GM19351 (cell line): Measurements from ENCODE around the gene ABHD2.

Source experiments
- ATAC-seq: cut with Tn5 transposase; IDR thresholded peaks from one replicate; pipeline ENCODE4 v1.9.1; 2021; ENCODE audit warnings: mild to moderate bottlenecking, moderate library complexity; ENCODE audit not compliant: unreplicated experiment

The ABHD2 gene

DNA sequence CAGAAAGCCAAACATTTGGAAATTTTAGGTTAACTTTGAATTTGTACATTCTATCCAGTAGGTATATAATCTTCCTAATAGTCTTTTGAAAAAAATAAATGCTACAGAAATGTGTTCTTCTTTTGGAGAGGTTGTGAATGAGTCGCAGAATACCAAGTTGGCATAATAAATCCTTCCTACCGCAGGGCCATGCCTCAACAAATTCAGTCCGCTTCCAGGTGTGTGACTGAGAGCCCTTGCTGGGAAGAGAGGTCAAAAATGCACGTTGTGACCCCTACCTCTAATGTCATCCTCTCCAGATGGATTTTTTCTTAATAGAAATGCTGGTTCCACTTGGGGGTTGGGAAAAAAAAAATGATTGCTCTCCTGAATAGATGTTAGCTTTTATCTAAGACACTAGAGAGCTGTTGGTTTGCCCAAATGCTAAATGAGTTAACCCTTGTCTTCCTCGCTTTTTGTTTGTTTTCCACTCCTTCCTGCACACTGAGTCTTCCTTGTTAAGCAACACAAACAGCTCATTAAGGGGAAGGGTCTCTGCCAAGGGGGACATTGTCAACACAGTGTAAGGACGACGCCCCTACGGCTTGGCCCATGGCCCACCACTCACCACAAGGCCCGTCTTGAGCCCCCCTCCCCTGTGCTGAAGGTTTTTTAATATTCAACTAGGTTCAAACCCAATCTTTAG lies 99.2 kb downstream of the ABHD2 start:
- no peak for ATAC-seq

DNA sequence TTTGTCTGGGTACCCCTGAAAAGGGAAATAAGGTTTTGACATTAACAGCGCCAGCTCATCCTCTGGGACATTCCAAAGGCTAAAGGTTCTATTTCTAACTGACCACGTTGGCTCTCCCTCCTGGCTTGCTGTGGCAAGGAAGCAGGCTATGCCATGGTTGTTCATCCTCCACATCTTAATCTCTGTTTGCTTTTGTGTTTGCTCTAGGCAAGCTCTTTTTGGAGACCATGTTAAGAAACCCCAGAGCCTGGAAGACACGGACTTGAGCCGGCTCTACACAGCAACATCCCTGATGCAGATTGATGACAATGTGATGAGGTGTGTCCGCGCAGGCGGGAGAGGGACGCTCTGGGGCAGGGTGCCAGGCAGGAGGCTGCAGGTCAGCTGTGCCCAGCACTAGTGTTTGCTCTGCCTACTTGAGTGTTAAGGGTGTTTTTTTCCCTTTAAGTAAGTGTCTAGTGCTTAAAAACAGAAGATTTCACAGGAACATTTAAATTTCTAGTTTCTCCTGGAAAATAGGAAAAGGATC lies 99.8 kb downstream of the ABHD2 start:
- ATAC-seq, result no peak

DNA sequence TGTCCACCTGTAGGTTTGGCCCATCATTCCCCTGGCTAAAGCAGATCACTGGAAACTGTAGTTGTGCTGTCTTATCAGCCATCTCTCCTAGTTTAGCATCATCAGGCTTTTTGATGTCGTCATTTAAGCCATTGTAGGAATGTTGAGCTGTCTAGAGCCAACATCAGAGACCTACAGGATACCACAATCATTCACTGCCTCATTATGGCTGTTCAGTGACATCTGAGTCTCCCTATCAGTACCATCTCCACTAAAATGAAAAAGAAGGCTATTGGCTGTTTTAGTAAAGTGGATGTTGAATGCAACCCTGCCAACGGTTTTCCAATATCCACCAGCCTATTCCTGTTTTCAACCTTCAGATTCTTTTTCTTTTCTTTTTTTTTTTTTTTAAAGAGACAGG lies 103.9 kb downstream of the ABHD2 start:
- no peak for ATAC-seq

DNA sequence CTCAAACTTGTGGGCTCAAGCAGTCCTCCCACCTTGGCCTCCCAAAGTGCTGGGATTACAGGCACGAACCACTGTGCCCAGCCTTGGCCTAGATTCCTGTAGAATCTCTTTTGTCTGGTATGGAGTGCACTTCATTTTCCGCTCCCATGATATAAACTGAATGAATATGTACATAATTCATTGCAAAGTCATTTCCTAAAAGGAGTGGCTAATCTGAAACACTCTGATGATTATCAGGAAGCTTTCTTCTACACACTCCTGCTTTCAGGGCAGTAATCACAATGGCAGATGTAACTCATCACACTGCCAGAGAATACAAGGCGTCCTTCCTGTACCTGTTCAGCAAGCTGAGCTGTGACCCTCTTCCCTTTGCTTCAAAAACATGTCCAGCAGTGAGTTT lies 104.5 kb downstream of the ABHD2 start:
- no peak for ATAC-seq

DNA sequence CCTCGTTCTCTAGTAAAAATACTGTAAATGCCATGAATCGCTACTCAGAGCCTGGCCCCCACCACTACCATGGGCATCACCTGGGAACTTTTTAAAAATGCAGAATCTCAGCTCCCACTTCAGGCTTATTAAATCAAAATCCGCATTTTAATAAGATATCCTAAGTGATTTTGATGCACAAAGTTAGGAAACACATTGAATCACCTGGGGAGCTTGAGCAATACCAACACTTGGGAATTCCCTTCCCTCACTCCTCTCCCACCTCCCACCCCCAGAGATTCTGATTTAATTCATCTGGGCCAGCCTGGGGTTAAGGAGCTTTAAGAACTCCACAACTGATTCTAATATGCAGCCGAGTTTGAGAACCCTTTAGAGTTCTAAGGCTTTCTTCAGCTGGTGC lies 106.4 kb downstream of the ABHD2 start:
- no peak for ATAC-seq

DNA sequence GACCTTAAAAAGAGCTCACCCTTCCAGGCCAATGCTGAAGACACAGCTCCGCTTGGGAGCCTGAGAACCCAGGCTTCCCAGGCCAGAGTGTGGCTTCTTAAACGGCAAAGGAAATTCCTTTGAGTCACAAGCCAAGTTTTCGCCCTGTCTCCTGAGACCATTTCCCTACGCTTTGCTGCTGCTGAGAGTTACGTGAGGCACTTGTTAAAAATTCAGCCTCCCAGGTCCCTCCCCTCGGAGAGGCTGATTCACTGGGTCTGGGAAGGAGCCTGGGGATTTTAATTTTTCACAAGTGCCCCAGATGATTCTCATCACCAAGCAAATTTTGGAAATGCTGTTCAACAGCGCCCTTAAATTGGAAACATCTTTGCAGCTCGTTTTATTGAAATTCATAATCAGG lies 107.6 kb downstream of the ABHD2 start:
- no peak for ATAC-seq

DNA sequence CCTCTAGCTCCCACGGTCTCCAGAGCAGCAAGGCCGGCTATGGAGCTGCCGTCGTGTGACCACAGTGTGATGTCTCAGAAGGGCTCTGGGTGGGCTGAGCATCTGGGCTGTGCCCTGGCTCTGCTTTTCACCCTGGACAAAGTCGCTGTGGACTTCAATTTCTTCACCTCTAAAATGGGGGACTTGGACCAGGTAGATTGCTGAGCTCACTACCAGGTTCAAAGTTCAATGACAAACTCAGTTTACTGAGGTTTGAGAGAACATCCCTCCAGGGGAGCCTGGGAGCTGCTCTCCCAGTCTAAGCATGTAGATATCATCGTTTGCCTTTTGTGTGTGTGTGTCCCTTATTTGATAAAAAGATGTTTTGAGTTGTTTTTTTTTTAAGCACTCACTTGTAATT lies 108.0 kb downstream of the ABHD2 start:
- no peak for ATAC-seq

DNA sequence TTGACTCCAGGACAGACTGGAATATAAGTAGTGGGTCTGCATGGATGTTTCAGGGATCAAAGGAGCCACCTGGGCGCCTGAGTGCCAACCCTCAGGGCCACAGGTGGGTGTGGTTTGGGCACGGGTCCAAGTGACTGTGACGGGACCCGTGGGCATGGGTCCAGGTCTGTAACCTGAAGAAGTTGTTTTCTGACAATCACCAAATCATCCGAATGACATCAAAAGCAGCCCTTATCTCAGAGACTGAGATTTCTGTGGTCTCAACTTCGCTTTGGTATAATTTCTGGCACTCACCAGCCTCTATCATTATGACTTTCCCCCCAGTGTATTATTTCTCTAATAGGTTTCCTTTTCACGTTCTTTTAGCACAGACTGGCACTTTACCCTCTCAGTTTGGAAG lies 108.7 kb downstream of the ABHD2 start:
- ATAC-seq, result no peak

DNA sequence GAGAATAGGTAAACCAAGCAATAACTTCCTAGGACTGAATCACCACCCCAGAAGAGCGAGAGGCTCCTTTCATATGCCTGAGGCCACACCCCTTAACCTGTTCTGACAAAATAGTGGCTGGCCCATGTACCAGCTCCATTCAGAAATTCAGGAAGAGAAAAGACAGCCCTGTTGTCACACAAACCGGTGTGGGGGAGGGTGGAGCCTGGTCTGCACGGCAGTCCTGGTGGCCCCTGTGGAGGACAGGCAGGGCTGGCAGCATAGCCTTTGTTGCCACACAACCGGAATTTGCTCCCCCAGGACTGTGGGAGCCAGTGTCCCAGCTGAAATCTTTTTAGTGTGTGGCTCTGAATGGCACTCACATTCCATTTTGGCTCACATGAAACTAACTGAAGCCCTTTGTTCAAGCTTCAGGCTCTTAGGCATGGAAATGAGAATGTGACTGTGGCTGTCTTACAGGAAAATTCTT lies 109.3 kb downstream of the ABHD2 start:
- ATAC-seq, result no peak

DNA sequence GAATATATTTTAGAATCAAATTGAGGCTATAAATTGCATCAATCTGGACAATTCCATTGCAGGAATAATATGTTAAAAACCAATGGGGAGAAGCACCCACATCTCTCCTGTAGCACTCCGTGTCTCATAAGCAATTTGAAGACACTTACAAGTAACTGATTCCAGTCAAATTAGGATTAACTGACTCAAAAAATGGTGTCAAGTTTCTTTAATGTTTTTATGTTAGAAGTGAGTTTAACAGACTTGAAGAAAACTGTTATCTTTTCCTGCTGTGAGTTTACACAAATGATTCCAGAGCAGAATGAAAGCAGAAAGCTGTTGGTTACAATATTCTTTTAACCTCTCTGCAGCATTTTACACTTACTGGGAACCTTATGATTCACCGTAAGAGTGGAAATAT lies 109.9 kb downstream of the ABHD2 start:
- ATAC-seq, result no peak

DNA sequence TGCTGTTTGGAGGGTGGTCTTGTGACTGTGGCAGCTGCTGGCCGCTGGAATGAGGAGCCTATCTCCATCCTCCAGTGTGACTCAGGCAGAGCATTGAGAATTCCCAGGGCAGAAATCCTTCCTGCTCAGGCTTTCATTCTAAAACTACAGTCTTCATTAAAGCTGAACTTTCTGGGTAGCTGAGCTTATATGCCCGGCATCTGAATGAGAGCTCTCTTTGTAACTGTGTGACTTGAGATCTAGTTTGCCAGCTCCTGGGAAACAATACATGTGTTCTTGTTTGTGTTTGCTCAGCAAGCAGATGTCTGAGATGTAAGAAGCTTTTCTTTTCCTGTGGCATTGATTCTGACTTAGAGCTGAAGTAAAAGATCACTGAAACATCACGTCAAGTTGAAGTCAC lies 110.7 kb downstream of the ABHD2 start:
- no peak for ATAC-seq

DNA sequence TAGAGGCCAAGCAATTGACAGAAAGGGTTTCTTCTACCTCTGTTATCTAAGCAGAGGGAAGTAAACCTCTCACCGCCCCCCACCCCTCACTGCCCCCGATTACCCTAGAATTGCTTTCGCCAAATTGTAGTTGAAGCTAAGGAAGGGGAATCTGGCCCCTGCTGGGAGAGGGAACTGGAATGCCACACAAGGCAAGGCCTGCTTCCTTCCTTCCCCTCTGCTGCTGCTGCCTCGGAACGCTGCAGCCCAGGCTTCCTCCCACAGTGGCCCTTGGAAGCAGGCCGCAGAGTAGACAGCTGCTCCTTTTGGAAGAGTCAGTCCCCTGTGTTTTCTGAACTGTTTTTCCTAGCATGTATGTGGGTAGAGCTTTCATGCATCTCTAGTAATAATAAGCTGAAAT lies 111.5 kb downstream of the ABHD2 start:
- ATAC-seq, result no peak

DNA sequence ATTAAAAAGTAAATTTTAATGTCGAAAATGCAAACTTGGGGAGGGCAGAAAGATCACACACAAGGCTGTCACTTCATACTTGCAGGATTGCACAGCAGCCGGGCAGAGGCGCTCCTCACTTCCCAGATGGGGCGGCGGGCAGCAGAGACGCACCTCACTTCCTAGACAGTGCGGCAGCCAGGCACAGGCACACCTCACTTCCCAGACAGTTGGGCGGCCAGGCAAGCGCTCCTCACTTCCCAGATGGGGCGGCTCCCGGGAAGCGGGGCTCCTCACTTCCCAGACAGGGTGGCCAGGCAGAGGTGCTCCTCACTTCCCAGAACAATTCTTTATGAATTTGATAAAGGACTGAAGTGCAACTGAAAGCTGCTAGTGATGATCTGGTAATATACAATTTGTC lies 111.9 kb downstream of the ABHD2 start:
- no peak for ATAC-seq

DNA sequence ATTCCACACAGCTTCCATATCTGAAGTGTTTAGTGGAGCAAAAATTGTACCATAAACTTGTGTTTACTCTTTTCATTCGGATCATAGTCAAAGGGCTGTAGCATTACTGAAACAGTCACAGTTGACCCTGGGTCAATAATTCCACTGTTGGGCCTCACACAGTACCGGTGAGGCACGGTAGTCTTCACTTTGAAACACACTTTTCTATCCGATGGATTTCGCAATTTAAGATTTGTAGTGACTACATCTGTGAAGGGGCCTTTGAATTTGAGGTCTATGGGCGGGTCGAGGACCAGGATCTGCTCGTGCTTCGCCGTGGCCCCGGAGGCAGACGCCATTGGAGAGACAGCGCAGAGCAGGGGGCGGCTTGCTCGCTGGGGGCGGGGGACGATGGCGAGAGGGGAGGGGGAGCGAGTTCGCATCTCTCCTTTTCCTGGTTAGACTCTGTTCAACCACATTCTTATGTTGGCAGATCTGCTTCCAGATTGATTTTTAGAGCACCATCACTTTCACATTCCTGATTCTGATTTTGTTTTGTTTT lies 113.3 kb downstream of the ABHD2 start:
- ATAC-seq, result no peak

DNA sequence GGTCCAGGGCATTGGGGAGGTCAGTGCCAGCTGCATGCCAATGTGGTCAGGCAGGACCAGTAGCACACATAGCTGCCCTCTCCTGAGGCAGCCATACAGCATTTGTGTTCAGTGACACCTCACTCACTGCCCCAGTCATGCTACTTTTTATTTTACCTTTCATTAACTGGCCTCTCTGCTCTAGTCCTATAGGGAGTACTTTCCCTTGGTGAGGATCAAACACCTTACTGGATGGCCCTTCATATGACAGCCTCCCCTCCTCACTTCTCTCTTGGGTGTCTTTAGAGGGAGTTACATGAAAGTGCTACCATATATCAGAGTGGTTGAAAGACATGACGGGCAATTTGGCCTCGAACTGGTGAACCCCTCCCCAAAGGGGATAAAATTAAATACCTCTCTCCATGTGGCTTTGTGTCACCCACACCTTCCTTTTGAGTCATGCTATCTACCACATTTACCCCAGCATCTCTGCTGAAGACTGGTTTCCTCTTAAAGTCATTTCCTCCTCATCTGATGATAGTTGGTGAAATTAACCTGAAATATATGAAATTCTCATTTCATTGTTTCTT lies 115.5 kb downstream of the ABHD2 start:
- ATAC-seq, result peak; percentile 47

DNA sequence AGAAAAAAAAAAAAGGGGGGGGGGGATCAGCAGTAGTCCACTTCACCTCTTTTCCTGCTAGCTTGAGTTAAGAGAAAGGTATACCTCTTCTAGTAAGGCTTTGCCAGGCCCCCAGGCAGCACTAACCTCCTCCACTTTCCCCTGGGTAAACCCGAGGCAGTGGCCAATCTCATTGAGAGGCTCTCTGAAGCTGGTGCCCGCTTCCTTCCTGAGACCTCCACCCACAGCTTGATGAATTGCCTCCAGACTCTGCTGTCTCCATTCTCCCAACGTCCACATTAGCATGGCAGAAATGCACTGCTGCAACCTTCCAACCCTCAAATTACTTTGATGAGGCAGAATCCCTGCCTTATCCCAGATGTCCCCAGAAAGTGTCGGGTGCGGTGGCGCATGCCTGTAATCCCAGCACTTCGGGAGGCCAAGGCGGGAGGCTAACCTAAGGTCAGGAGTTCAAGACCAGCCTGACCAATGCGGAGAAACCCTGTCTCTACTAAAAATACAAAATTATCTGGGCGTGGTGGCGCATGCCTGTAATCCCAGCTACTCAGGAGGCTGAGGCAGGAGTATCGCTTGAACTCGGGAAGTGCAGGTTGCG lies 117.8 kb downstream of the ABHD2 start:
- no peak for ATAC-seq

DNA sequence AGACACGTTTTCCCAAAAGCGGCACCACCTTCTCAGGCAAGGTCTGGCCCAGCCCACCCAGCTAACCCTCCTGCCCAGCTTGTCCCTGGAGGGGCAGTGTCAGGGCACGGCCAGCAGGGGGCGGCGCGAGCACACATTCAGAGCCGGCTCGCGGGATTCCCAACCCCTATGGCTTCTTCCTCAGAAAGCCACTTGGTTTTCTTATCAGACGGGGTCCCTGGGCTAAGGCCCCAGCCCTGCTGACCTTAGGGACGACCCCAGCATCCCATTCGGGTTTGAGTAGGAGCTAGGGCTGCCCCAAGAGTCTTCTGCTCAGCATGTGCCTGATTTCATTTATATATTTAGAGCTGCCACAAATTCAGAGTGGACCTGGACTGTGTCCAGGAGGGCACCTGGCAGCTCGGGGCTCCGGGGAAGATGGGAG lies 118.7 kb downstream of the ABHD2 start:
- ATAC-seq, result peak; percentile 87

DNA sequence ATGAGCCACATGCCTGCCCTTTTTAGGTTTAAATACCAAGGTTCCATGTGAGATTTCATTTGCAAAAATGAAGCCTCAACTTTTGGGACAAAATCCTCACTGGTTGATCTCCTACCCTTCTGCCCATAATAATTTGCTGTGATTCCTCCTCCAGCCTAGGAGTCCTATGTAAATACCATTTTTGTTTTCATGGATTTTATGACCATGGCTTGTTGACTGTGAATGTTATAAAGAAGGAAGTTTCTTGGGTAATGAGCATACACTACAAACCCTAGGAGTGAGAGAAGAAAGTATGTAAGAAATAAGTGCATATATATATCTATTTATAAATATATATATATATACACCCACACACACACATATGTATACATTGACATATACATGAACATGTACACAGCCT lies 120.0 kb downstream of the ABHD2 start:
- ATAC-seq, result no peak

DNA sequence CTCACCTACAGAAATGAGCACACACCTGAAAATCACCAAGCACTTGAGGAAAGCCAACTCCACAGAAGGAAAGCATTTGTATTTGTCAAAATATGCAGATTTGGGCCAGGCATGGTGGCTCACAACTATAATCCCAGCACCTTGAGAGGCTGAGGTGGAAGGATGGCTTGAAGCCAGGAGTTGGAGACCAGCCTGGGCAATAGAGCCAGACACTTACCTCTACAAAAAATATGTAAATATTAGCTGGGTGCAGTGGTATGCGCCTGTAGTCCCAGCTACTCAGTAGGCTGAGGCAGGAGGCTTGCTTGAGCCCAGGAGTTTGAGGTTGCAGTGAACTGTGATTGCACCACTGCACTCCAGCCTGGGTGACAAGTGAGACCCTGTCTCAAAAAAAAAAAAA lies 120.8 kb downstream of the ABHD2 start:
- no peak for ATAC-seq

DNA sequence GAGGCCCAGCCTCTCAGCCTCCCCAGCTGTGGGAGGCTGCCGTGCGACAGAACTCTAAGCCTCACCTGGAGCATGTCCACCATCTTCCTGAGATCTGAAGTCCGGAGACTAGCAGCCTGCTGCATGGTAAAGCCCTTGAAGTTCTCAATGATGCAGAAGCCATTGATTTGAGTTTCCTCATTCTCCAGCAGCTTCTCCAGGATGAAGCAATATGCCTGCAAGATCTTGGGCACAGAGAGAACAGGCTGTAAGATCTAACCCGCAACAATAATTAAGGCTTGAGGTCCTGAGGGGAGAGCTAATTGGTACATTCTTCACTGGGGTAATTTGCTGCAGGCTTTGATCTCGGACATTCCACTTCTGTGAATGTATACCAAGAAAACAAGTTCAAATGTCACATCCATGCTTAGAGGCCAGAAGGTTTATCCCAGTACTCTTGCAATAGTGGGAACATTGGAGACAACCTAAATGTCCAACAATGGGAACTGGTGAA lies 123.5 kb downstream of the ABHD2 start:
- no peak for ATAC-seq

DNA sequence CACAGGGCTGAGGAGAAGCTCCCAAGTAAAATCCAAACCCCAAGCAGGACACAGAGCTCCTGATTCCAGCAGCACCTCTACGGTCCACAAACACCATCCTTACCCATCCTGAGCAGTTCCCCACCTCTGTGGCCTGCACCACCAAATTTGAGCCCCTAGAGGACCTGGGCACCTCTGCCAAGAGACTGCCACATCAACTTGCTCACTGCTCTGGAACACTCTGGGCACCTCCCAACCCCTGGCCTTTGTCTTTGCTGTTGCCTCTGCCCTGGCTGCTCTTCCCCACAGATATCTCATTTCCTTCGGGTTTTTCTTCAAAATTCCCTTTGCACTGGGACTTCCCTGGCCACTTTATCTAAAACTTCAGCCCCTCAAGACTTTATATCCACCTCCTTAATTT lies 127.4 kb downstream of the ABHD2 start:
- no peak for ATAC-seq

DNA sequence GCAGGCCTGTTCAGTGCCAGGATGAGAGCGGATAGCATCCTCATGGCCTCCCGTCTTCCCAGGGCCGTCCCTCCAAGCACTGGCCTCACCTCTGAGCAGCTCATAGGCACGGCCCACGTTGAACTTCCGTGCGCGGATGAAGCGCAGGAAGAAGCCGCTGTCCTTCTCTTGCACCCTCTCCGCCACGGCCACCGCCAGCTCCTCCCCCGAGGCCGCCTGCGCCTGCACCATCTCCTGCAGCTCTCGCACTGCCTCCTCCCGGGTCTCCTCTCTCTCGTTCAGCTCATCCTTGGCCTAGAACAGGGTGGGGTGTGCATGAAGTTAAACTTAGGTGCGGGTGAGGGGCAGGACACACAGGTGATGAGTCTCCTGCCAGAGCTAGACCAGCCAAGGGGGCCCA lies 128.8 kb downstream of the ABHD2 start:
- no peak for ATAC-seq
